Measurements from ENCODE around the gene UGT3A2. TPM values are rescaled to one million over a fixed set of nuclear protein-coding genes. Genes with fewer than 3 reads are reported as not detected.

UGT3A2 gene
- total and polyA plus RNA-seq, 2 of the 4 experiments (the other 2 are of a cell fraction), result not detected

- no peak overlapping the region for H2BK5ac ChIP-seq (ENCODE audit: low read depth, low read length, poor library complexity, severe bottlenecking)
- H2BK120ac ChIP-seq (ENCODE audit: low read depth, low read length), result no peak overlapping the region
- no peak overlapping the region for H4K91ac ChIP-seq (ENCODE audit: insufficient read depth, low read depth, low read length)
- H3K56ac ChIP-seq (ENCODE audit: extremely low read depth, insufficient read depth, low read length), result no peak overlapping the region
- H2AK9ac ChIP-seq (replicated peaks; ENCODE audit: low read depth, low read length, poor library complexity), result no peak overlapping the region
- H3K14ac ChIP-seq (replicated peaks; ENCODE audit: low read depth, low read length), result no peak overlapping the region
- H4K5ac ChIP-seq (ENCODE audit: low read depth, low read length), result no peak overlapping the region
- H3K23ac ChIP-seq (ENCODE audit: low read depth, low read length), result no peak overlapping the region
- H2AFZ ChIP-seq (replicated peaks; ENCODE audit: low read length, poor library complexity), result no peak overlapping the region
- no peak for DNase-seq
- no TSS peak for BruUV-seq (replicated peaks)
- H4K20me1 ChIP-seq (ENCODE audit: insufficient read depth, low read length), result no peaks in the 10 kb centered on the region
- no peak overlapping the region for H3K4ac ChIP-seq (ENCODE audit: low read depth, low read length)
- no peak overlapping the region for H3K4me2 ChIP-seq (ENCODE audit: low read depth, low read length)
- no peak overlapping the region for H2BK15ac ChIP-seq (ENCODE audit: low read depth, low read length)
- CTCF ChIA-PET, result no interaction called here
- no peak overlapping the region for H2BK20ac ChIP-seq (ENCODE audit: low read depth, low read length)
- H3K36me3 ChIP-seq (ENCODE audit: control insufficient read depth, insufficient read depth, low read length), result no peaks in the 10 kb centered on the region
- no peak overlapping the region for H2AK5ac ChIP-seq (ENCODE audit: low read depth, low read length)
- in situ Hi-C loops (cut with MboI; ENCODE audit: low sequenced_read_pairs) (no loop called here), intact Hi-C loops (cut with micrococcal nuclease) (no loop called here), dilution Hi-C loops (cut with HindIII; ENCODE audit: low sequenced_read_pairs, unreplicated experiment) (no loop called here)
- no peaks in the 10 kb centered on the region for H3K4me1 ChIP-seq (ENCODE audit: control insufficient read depth, insufficient read depth, low read length)
- no peak for TF ChIP-seq RFX5 (IDR thresholded peaks at IDR 0.05; ENCODE audit: low read depth, low read length)
- TF ChIP-seq NFE2L2 (IDR thresholded peaks at IDR 0.05; ENCODE audit: low read depth, low read length), result no peak
- no peak for TF ChIP-seq SMC3 (IDR thresholded peaks at IDR 0.05; ENCODE audit: low read depth, low read length)
- no peak for TF ChIP-seq ELK1 (IDR thresholded peaks at IDR 0.05; ENCODE audit: borderline replicate concordance, low read depth, low read length)
- TF ChIP-seq USF2 (IDR thresholded peaks at IDR 0.05; ENCODE audit: low read depth, low read length), result no peak
- TF ChIP-seq RCOR1 (IDR thresholded peaks at IDR 0.05; ENCODE audit: insufficient replicate concordance, low read length), result no peak
- WGBS, 2 experiments (ENCODE audit: extremely low coverage in 2 of 2, insufficient read length in 1 of 2), result no CpG with 5 or more reads among the region's 2 CpGs
- H3K9ac ChIP-seq (ENCODE audit: low read depth, low read length), result no peak overlapping the region
- no peaks in the 10 kb centered on the region for H3K9me3 ChIP-seq (ENCODE audit: control insufficient read depth, insufficient read depth, low read length)
- no peak overlapping the region for H3K18ac ChIP-seq (ENCODE audit: low read depth, low read length)
- POLR2A ChIA-PET (ENCODE audit: unreplicated experiment), result interaction anchor here (1.0 kb wide), 1 partner anchor 19 kb away, joined by 3 read pairs; no protein-coding TSS in a partner anchor
- H3K4me3 ChIP-seq (ENCODE audit: insufficient read depth, low read depth, low read length), result no peak overlapping the region
- H3K27me3 ChIP-seq (ENCODE audit: control insufficient read depth, insufficient read depth, low read length), result no peaks in the 10 kb centered on the region
- H3K79me1 ChIP-seq (ENCODE audit: low read depth in 1 of 2, low read length in 2 of 2), result no peaks in the 10 kb centered on the region
- H3K27ac ChIP-seq (ENCODE audit: insufficient read depth, low read length), result no peak overlapping the region
- H4K8ac ChIP-seq (ENCODE audit: low read depth in 2 of 2, low read length in 2 of 2), result no peak overlapping the region
- no peaks in the 10 kb centered on the region for H3K9me1 ChIP-seq (ENCODE audit: insufficient read depth, low read length)
- ATAC-seq (ENCODE audit: low read depth), result no peak
Observed at GRCh38 chr5:36058776-36059175, 7.9 kb downstream of the UGT3A2 start.
